Stimulated activated CD4-positive, alpha-beta T cell treated with anti-CD3 and anti-CD28 coated beads, Interleukin-1b, Interleukin-23, amount 100 ng/mL, for 24 hours (primary cell): Measurements from ENCODE around the gene TAX1BP3.

Source experiments
- DNase-seq, 4 experiments: peaks; one replicate each; pipeline ENCODE4 v3.0.0-alpha.2; 2020; ENCODE audit warnings: low read depth in 4 of 4, low spot score in 1 of 4

The TAX1BP3 gene

GRCh38 chr17:3627769-3628167, 40.6 kb downstream of the TAX1BP3 start:
- no peak for DNase-seq

- no peak for DNase-seq
These were observed 41.3 kb downstream of the TAX1BP3 start for GRCh38 chr17:3626831-3627768.

GRCh38 chr17:3622977-3623594, 45.3 kb downstream of the TAX1BP3 start:
- DNase-seq, result no peak

- no peak for DNase-seq
These were observed 47.1 kb downstream of the TAX1BP3 start for GRCh38 chr17:3621146-3621720.

GRCh38 chr17:3615160-3615870, 53.1 kb downstream of the TAX1BP3 start:
- DNase-seq, result no peak

- no peak for DNase-seq
These were observed 55.3 kb downstream of the TAX1BP3 start for GRCh38 chr17:3613124-3613523.
